NCI-H748 (cell line): ENCODE data around the gene FBXL16.
"Not testable (repeated sequence)": the region's sequence is repeated elsewhere in the genome, so short reads cannot be mapped to it uniquely, and the experiment has no call there.

ENCODE experiments used
- DNase-seq: peaks from one replicate; lab custom pipeline; 2025; ENCODE audit not compliant: unreplicated experiment; lab: John Stamatoyannopoulos, UW

FBXL16 gene

GRCh38 chr16:705431-706188 lies at the start of gene FBXL16:
FBXL16 (minus strand) TSS chr16:705801; CDS start chr16:697405, 8,396 bp downstream.
- peak; percentile 83 for DNase-seq

GRCh38 chr16:754656-755055 lies 49.1 kb upstream of the FBXL16 start:
- DNase-seq: no peak

- DNase-seq: not testable (repeated sequence)
Measured at GRCh38 chr16:754121-754607, 48.6 kb upstream of the FBXL16 start.

GRCh38 chr16:752007-752312 lies 46.4 kb upstream of the FBXL16 start:
- no peak for DNase-seq

GRCh38 chr16:751152-752006 lies 45.8 kb upstream of the FBXL16 start:
- DNase-seq: no peak

GRCh38 chr16:750485-750884 lies 44.9 kb upstream of the FBXL16 start:
- no peak for DNase-seq

- DNase-seq: no peak
Measured at GRCh38 chr16:749010-749409, 43.4 kb upstream of the FBXL16 start.

GRCh38 chr16:747978-748746 lies 42.6 kb upstream of the FBXL16 start:
- DNase-seq: peak; percentile 45

GRCh38 chr16:746637-747036 lies 41.0 kb upstream of the FBXL16 start:
- no peak for DNase-seq

- peak; percentile 43 for DNase-seq
Measured at GRCh38 chr16:745739-746138, 40.1 kb upstream of the FBXL16 start.

GRCh38 chr16:743794-744500 lies 38.3 kb upstream of the FBXL16 start:
- DNase-seq: no peak

GRCh38 chr16:742894-743293 lies 37.3 kb upstream of the FBXL16 start:
- not testable (repeated sequence) for DNase-seq

GRCh38 chr16:741986-742629 lies 36.5 kb upstream of the FBXL16 start:
- no peak for DNase-seq

- peak; percentile 87 for DNase-seq
Measured at GRCh38 chr16:740764-741505, 35.3 kb upstream of the FBXL16 start, which contains the start of gene CIAO3. CIAO3 (minus strand) TSS chr16:740997; CDS start chr16:740985, 12 bp downstream.

GRCh38 chr16:740459-740763 lies 34.8 kb upstream of the FBXL16 start:
- DNase-seq: no peak

- no peak for DNase-seq
Measured at GRCh38 chr16:739560-740458, 34.2 kb upstream of the FBXL16 start.

GRCh38 chr16:736936-737481 lies 31.4 kb upstream of the FBXL16 start:
- DNase-seq: no peak

- DNase-seq: no peak
Measured at GRCh38 chr16:735982-736453, 30.4 kb upstream of the FBXL16 start.
